Endothelial cell of umbilical vein (primary cell): ENCODE data around the gene SLC36A3. TPM values are rescaled to one million over a fixed set of nuclear protein-coding genes. Genes with fewer than 3 reads are reported as not detected.

Experiments
- BruUV-seq: library from RNA; stranded (reverse); fragments of 400-500 nt; replicated peaks from 2 replicates; lab custom pipeline; 2021; lab: Mats Ljungman, UMichigan
- CTCF ChIA-PET: fragments of 300-600, 350-600 bp; sonication (Branson Sonifier 250); formaldehyde crosslinking; loops from one replicate; lab custom pipeline; 2021; ENCODE audit warnings: antibody characterized with exemption, inconsistent platforms; lab: Charles Lee
- POLR2A ChIA-PET: fragments of 300-600, 350-600 bp; sonication (Branson Sonifier 250); formaldehyde crosslinking; loops from one replicate; lab custom pipeline; 2021; ENCODE audit warnings: antibody characterized with exemption, inconsistent platforms; lab: Charles Lee
- DNase-seq: peaks from one replicate; pipeline ENCODE4 v3.0.0-alpha.2; 2011; ENCODE audit warnings: low read depth, low spot score
- FAIRE-seq: peaks from 2 replicates; lab custom pipeline; 2011; peaks lifted over from hg19 to GRCh38; lab: Jason Lieb, UNC
- H2AFZ ChIP-seq: 2 replicates; pipeline ENCODE4 v1.6.0; 2012; ENCODE audit warnings: low read depth, low read length, control low read depth, inconsistent platforms
- H3K27ac ChIP-seq: 2 replicates; pipeline ENCODE4 v1.5.1; 2011; ENCODE audit warnings: low read depth, mild to moderate bottlenecking, control low read depth, low read length, moderate library complexity; ENCODE audit not compliant: insufficient read depth
- H3K27me3 ChIP-seq, 2 experiments: 2 replicates each; pipeline versions ENCODE4 v1.6.0 to v1.6.1; 2011; ENCODE audit warnings: low read length in 2 of 2, mixed read lengths in 1 of 2; ENCODE audit not compliant: control insufficient read depth in 2 of 2, insufficient read depth in 2 of 2
- H3K36me3 ChIP-seq, 2 experiments: 2 replicates in 1 of 2; 3 replicates in 1 of 2; pipeline ENCODE4 v1.5.1; 2011; ENCODE audit warnings: low read length in 2 of 2, mild to moderate bottlenecking in 1 of 2, moderate library complexity in 1 of 2; ENCODE audit not compliant: control insufficient read depth in 2 of 2, insufficient read depth in 2 of 2; ENCODE audit errors: extremely low read depth in 1 of 2
- H3K4me1 ChIP-seq: 3 replicates; pipeline ENCODE4 v1.5.1; 2011; ENCODE audit warnings: mild to moderate bottlenecking, low read length; ENCODE audit not compliant: control insufficient read depth, insufficient read depth; ENCODE audit errors: extremely low read depth
- H3K4me2 ChIP-seq: 2 replicates; pipeline ENCODE4 v1.6.1; 2011; ENCODE audit warnings: low read length, control low read depth, mixed read lengths; ENCODE audit not compliant: insufficient read depth
- H3K4me3 ChIP-seq, 3 experiments: fragments of 200-600 bp in 1 of 3; sonication (generic), shearing (Covaris generic) in 1 of 3; replicated peaks in 1 of 3; 2 replicates each; pipeline ENCODE4 v1.5.1; 2011 to 2016; ENCODE audit warnings: control low read depth in 3 of 3, low read length in 3 of 3, mild to moderate bottlenecking in 2 of 3, inconsistent platforms in 1 of 3, low read depth in 1 of 3, moderate library complexity in 1 of 3; ENCODE audit not compliant: insufficient read depth in 1 of 3
- H3K79me2 ChIP-seq: 2 replicates; pipeline ENCODE4 v1.6.0; 2012; ENCODE audit warnings: low read length, inconsistent platforms; ENCODE audit not compliant: control insufficient read depth, insufficient read depth
- H3K9ac ChIP-seq: replicated peaks from 2 replicates; pipeline ENCODE3; 2011; ENCODE audit warnings: low read length, control low read depth; ENCODE audit not compliant: insufficient read depth; ENCODE audit errors: extremely low read depth
- H3K9me1 ChIP-seq: replicated peaks from 3 replicates; pipeline ENCODE4 v1.6.0; 2011; ENCODE audit warnings: mild to moderate bottlenecking, low read length; ENCODE audit not compliant: control insufficient read depth, insufficient read depth; ENCODE audit errors: extremely low read depth
- H3K9me3 ChIP-seq: replicated peaks from 2 replicates; pipeline ENCODE4 v1.5.1; 2012; ENCODE audit warnings: low read length, inconsistent platforms; ENCODE audit not compliant: control insufficient read depth, insufficient read depth
- H4K20me1 ChIP-seq: replicated peaks from 2 replicates; pipeline ENCODE3; 2011; ENCODE audit warnings: mild to moderate bottlenecking, low read length; ENCODE audit not compliant: control insufficient read depth, insufficient read depth; ENCODE audit errors: extremely low read depth
- FOS ChIP-seq: IDR thresholded peaks from 2 replicates; pipeline ENCODE4 v1.6.1; 2011; ENCODE audit warnings: mild to moderate bottlenecking, low read length, moderate library complexity, borderline replicate concordance; ENCODE audit not compliant: insufficient read depth
- GATA2 ChIP-seq: IDR thresholded peaks from 2 replicates; pipeline ENCODE4 v1.7.0; 2011; ENCODE audit warnings: low read depth, mild to moderate bottlenecking, moderate library complexity, mixed read lengths, low read length; ENCODE audit not compliant: insufficient read length, insufficient read depth
- JUN ChIP-seq: IDR thresholded peaks from 2 replicates; pipeline ENCODE4 v1.6.1; 2011; ENCODE audit warnings: borderline replicate concordance, low read depth; ENCODE audit not compliant: insufficient read length, insufficient read depth
- MYC ChIP-seq: IDR thresholded peaks from one replicate; pipeline ENCODE4 v1.6.1; 2011; ENCODE audit warnings: mild to moderate bottlenecking, low read depth, low read length
- POLR2A ChIP-seq: IDR thresholded peaks from 2 replicates; pipeline ENCODE4 v1.6.1; 2012; ENCODE audit warnings: low read depth, mild to moderate bottlenecking, control low read depth, low read length
- POLR2AphosphoS5 ChIP-seq: IDR thresholded peaks from 2 replicates; pipeline ENCODE4 v1.6.1; 2012; ENCODE audit warnings: low read depth, mild to moderate bottlenecking, control low read depth, low read length, moderate library complexity; ENCODE audit not compliant: insufficient read depth
- dilution Hi-C: fragments of 300-500 bp; cut with MboI; formaldehyde crosslinking; loops from one replicate; pipeline ENCODE4 v1.15.0; 2019; ENCODE audit warnings: low sequenced_read_pairs; ENCODE audit not compliant: extremely low pct_ligation_motif_present
- intact Hi-C: fragments of 100-400 bp; cut with micrococcal nuclease; formaldehyde crosslinking; loops from one replicate; pipeline ENCODE4 v1.10.0; 2022
- polyA plus RNA-seq, 4 experiments: library from polyadenylated mRNA; depleted of rRNA in 3 of 4; stranded (reverse) in 3 of 4; unstranded in 1 of 4; fragments of >200 nt; gene quantifications; 2 replicates each; pipeline versions ENCODE4 v1.2.1 to v1.2.3, GENCODE V29; 2011 to 2012; ENCODE audit warnings: missing spikeins in 1 of 4
- total RNA-seq: library from RNA; stranded (reverse); gene quantifications from 2 replicates; pipeline ENCODE4 v1.2.3, GENCODE V29; 2021
- TF ChIP-seq, protein P1 (sequence below), 2 donors: IDR thresholded peaks; 1 replicate in 1 of 2; 2 replicates in 1 of 2; pipeline ENCODE4 v1.5.1; 2011; ENCODE audit warnings: low read length in 2 of 2, mild to moderate bottlenecking in 2 of 2, moderate library complexity in 2 of 2, control low read depth in 1 of 2, inconsistent platforms in 1 of 2, low read depth in 1 of 2; ENCODE audit not compliant: insufficient read depth in 1 of 2; ENCODE audit errors: extremely low read depth in 1 of 2
- TF ChIP-seq, protein P2 (sequence below): IDR thresholded peaks from 2 replicates; pipeline ENCODE4 v1.6.1; 2011; ENCODE audit not compliant: insufficient read depth, insufficient read length

SLC36A3 gene
- total and polyA plus RNA-seq, 2 donors (not counting 3 experiments of a cell fraction or from before 2014, with no cell fraction given), result not detected

DNA sequence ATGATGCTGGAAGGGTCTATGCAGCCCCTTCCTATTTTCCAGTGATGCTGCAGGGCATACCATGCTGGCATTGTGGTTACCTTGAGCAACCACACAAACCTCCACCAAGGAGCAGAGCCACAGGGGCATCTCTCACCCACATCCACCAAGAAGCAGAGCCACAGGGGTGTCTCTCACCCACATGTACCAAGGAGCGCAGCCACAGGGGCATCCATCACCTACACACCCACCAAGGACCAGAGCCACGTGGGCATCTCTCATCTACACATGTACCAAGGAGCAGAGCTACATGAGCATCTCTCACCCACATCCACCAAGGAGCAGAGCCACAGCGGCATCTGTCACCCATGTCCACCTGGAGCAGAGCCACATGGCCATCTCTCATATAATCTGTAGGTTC lies 59.4 kb downstream of the SLC36A3 start:
- Histone ChIP-seq H3K9ac (no peak overlapping the region), H3K27me3 (peaks cover 3 to 9% of the 10 kb centered on the region in 2 experiments), H3K9me3 (no peaks in the 10 kb centered on the region), H3K36me3 (no peaks in the 10 kb centered on the region), H3K27ac (no peak overlapping the region), H3K9me1 (no peaks in the 10 kb centered on the region), H3K79me2 (no peaks in the 10 kb centered on the region), H2AFZ (no peak overlapping the region), H3K4me1 (no peaks in the 10 kb centered on the region), H3K4me3 (no peak overlapping the region), H4K20me1 (no peaks in the 10 kb centered on the region), H3K4me2 (no peak overlapping the region)
- POLR2A ChIA-PET, result no interaction called here
- no peak for FAIRE-seq
- dilution Hi-C loops (no loop called here), intact Hi-C loops (no loop called here)
- no peak for DNase-seq
- TF ChIP-seq POLR2AphosphoS5 (no peak), JUN (no peak), FOS (no peak), POLR2A (no peak), GATA2 (no peak), MYC (no peak)
- TF ChIP-seq, protein P1, sequence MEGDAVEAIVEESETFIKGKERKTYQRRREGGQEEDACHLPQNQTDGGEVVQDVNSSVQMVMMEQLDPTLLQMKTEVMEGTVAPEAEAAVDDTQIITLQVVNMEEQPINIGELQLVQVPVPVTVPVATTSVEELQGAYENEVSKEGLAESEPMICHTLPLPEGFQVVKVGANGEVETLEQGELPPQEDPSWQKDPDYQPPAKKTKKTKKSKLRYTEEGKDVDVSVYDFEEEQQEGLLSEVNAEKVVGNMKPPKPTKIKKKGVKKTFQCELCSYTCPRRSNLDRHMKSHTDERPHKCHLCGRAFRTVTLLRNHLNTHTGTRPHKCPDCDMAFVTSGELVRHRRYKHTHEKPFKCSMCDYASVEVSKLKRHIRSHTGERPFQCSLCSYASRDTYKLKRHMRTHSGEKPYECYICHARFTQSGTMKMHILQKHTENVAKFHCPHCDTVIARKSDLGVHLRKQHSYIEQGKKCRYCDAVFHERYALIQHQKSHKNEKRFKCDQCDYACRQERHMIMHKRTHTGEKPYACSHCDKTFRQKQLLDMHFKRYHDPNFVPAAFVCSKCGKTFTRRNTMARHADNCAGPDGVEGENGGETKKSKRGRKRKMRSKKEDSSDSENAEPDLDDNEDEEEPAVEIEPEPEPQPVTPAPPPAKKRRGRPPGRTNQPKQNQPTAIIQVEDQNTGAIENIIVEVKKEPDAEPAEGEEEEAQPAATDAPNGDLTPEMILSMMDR (IDR thresholded peaks at IDR 0.05; ENCODE audit: extremely low read depth in 1 of 2, insufficient read depth in 1 of 2, low read depth in 1 of 2, low read length in 2 of 2), result no peak
- TF ChIP-seq, protein P2, sequence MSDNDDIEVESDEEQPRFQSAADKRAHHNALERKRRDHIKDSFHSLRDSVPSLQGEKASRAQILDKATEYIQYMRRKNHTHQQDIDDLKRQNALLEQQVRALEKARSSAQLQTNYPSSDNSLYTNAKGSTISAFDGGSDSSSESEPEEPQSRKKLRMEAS, result no peak
- BruUV-seq, result no TSS peak
- CTCF ChIA-PET, result no interaction called here
